GM18517 (cell line): ENCODE measurements around the gene MTHFD2.
"Not testable (repeated sequence)": the region's sequence is repeated elsewhere in the genome, so short reads cannot be mapped to it uniquely, and the experiment has no call there.

ENCODE experiments used
- ATAC-seq: cut with Tn5 transposase; IDR thresholded peaks from one replicate; pipeline ENCODE4 v1.9.1; 2021; ENCODE audit warnings: mild to moderate bottlenecking, moderate library complexity; ENCODE audit not compliant: unreplicated experiment

The MTHFD2 gene

DNA sequence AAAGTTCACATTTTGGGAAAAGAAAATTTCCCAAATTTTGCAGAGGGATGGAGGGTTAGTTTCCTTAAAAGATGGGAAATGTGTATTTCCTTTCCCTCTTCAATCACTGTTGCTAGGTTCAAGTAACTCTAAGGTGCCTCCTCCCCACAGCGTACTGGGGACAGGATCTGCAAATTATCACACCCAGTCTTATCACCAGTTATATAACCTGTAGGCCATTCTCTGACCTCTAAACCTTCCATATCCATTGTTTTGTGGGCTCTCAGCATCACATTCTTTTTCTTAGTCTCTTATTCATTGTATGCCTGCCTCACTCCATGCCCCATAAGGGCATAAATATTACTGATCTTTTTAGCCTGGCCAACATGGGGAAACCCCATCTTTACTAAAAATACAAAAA lies 3.6 kb upstream of the MTHFD2 start:
- no peak for ATAC-seq

GRCh38 chr2:74197049-74197448 lies 1.4 kb upstream of the MTHFD2 start:
- ATAC-seq = no peak

GRCh38 chr2:74198023-74198460 lies 373 bp upstream of the MTHFD2 start:
- ATAC-seq = no peak

- ATAC-seq = peak; percentile 0
Observed at GRCh38 chr2:74199275-74199701, 873 bp downstream of the MTHFD2 start.

DNA sequence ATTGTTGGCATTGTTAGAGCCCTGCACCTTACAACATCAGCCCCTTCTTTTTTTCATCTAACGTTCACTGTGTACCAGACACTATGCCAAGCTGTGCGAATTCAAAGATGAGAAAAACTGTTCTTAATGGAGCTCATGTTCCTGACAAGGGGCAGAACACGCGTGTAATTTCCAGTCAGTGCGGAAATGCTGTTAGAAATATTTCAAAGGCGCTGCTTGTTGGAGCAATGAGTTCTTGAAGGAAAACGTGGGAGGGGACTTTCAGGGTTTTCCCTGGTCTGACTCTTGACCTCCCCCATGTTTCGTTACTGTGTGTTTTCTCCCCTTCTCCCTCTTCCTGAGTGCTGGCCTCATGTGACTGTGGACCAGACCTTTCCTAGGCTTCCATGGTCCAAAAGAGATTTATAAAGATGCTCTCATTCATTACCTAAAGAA lies 1.5 kb downstream of the MTHFD2 start:
- ATAC-seq = no peak

DNA sequence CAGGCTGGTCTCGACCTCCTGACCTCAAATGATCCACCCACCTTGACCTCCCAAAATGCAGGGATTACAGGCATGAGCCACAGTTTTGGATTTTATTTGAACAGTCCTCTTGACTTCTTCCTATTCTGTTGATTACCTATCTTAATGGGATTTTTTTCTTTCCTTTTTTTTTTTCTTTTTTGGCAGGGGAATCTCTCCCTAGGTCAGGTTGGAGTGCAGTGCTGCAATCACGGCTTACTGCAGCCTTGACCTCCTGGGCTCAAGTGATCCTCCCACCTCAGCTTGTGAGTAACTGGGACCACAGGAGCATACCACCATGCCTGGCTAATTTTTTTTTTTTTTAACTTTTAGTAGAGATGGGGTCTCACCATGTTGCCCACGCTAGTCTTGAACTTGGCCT lies 2.8 kb downstream of the MTHFD2 start:
- ATAC-seq = no peak

DNA sequence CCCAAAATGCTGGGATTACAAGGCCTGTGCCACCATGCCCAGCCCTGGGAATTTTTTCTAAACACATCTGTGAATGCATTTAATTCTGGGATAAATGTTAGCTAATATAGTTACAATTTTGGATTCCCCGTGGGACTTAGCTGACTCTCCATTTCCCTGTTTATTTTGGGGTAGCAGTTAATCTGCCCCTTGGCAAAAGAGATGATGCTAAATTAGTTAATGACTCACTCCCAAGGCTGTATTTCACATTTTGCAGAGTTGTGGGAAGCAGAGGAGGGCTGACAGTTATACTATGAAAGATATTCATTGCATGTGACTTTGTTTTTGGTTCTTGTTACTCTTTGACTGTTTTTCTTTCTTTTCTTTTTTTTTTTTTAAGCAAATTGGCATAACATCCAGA lies 3.2 kb downstream of the MTHFD2 start:
- ATAC-seq = no peak

GRCh38 chr2:74204436-74204835 lies 6.0 kb downstream of the MTHFD2 start:
- ATAC-seq = no peak

DNA sequence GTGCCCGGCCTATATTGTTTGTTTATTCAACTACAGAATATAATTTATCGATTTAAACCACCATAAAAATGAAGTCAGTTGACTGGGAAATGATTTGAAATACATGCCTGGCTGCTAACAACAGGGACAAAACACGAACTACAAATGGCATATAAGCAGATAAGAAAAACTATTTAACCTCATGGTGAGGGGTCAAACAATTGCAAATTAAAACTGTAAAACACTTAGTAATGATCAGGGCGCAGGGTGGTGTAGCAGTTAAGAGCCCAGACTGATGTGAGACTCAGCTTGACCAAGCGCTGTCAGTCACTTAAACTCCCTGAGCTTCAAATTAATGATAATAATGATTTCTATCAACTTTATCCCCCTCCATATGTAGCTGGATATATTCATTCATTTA lies 6.7 kb downstream of the MTHFD2 start:
- no peak for ATAC-seq

- peak; percentile 24 for ATAC-seq
Observed at GRCh38 chr2:74205596-74205995, 7.2 kb downstream of the MTHFD2 start.

DNA sequence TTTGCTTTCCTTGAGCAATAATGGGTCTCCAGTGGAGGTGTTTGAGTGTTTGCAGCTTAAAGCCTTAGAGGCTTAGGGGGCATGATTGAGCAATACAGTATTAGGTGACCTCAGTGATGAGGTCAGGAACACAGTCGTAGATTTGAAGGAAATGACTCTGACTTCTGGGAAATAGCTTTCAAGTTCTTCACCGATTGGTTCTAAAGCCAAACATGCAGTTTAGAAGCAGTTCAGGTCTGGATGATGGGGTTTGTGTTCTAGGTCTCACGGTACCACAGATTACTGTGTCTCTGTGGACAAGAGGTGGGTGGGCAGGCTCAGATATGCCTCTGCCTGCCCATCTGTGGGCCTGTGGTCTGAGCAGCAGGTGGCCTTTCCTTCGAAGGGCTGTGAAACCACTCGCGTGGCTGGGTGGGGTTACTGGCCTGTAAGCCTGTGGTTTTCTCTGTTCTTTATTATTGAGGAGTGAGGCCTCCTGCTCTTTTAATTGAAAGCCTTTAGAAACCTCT lies 7.8 kb downstream of the MTHFD2 start:
- peak; percentile 57 for ATAC-seq

DNA sequence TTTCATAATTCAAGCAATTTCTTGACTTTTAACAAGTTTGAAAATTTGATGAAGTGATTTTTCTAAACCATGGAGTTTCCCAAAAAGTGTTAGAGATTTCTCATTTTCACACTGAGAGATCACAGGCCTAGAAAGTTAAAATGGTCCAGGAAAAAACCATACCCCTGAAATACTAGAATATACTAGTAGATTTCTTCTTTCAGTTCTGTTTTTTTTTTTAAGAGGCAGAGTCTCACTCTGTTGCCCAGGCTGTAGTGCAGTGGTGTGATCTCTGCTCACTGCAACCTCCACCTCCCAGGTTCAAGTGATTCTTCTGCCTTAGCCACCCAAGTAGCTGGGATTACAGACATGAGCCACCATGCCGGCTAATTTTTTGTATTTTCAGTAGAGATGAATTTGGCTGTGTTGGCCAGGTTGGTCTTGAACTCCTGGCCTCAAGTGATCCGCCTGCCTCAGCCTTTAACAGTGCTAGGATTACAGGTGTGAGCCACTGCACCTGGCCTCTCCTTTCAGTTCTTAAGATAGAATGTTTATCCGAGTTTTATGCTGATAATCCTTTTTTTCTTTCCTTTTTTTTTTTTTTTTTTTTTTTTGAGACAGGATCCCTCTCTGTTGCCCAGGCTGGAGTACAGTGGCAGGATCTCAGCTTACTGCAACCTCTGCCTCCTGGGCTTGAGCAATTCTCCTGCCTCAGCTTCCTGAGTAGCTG lies 14.4 kb downstream of the MTHFD2 start:
- ATAC-seq = no peak

DNA sequence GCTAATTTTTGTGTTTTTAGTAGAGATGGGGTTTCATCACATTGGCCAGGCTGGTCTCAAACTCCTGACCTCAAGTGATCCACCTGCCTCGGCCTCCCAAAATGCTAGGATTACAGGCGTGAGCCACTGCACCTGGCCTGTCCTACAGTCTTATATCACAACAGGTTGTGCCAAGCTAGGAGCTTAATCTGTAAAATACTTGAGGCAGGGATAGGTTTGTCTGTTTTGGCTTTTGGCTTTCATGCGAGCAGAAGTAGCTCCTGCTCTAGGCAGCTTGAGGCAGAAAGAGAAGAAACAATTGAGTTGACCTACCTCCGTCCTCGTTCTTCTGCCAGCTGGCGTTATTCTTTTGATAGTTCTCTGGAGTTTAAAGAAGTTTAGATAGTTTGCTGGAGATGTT lies 17.4 kb downstream of the MTHFD2 start:
- ATAC-seq = not testable (repeated sequence)

GRCh38 chr2:74216642-74217041 lies 18.2 kb downstream of the MTHFD2 start:
- ATAC-seq = no peak

DNA sequence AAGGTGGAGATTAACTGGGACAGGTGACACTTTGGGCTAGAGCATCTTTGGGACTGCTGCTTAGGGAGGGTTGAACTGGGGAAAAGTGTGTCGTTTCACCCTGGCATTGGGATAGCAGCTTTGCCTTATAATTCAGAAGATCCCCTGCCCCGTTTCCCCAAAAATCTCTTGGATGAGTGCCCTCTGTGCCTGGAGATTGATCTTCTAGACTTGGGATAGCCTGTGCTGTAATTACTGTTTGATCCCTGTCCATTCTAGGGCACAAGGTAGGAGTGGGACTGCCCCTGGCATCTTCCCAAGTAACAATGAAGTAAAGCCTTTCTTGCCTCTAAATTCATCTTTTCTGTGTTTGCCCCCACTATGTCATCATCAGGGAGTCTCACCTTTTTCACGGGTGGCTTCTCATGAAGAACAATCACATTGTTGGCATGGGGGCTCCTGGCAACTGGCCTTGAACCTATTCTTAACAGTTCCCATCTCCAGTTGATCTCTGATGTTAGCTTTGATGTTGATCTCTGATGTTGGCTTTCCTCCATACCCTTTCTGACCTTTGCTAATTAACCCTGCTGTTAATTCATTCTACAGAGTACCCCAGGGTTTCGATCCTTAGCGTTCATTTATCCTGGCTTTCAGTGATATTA lies 21.6 kb downstream of the MTHFD2 start:
- ATAC-seq = no peak

GRCh38 chr2:74221091-74221490 lies 22.7 kb downstream of the MTHFD2 start:
- ATAC-seq = no peak

DNA sequence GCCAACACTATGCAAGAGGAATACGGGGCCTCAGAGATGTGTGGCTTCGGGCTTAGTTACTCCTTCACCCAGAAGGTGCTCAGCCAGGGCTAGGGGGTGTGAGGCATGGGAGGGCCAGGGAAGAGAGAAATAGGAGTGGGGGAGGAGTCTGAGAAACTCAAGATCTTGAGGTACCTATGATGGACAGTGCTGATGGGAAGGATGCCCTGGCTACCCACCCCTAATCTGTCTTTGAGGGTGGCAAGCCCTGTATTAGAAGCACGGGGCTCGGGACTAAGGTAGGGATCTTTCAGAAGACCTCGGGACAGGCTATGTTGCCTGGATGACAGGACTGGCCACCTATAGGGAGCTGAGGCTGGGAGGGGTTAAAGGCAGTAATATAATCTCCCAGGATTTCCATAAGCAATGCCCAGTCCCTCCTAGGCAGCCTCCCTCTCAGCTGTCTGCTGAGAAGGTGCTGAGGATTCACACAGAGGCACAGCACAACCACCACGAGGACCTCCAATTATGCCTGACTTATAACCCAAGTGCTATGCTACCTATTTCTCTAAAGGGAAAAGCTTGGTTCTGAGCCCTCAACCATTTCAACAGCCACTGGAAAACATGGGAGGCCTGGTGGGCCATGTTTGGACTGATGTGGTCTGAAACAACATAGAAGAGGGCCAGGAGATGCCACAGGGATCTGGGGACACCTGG lies 23.3 kb downstream of the MTHFD2 start:
- no peak for ATAC-seq

- no peak for ATAC-seq
Observed at GRCh38 chr2:74222300-74222650, 23.9 kb downstream of the MTHFD2 start.

GRCh38 chr2:74223941-74224770 lies 25.7 kb downstream of the MTHFD2 start:
- ATAC-seq = no peak

DNA sequence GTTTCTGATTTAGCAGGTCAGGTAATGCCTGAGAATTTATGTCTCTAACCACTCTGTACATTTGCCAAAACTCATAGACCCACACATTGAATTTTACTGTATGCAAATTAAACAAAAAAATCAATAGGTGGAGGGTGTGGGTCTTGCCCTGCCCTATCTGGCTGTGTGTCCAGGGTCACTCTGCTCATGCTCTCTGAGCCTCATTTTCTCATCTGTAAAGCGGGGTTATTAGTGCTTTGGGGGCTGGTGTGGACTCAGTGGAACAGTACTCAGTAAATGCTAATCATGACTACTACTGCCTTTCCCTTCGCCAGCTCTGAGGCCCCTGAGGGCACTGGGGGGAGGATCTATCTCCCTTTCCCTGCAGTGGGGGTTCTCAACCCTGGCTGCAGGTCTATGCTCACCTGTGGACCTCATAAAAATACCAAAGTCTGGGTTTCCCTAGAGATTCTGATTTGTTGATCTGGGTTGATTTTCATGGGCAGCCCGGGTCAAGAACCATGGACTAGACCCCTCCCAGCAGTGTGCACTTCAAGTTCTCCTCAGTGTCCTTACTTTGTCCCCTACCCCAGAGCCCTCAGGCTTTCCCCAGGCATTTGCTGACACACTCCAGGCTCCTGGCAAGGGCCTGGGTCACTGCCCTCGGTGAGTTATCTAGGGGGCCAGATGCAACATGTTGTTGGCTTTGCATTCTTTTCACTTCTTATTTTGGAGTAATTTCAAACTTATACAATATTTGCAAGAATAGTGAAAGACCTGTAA lies 27.5 kb downstream of the MTHFD2 start:
- no peak for ATAC-seq
